KOPT-K1 (cell line): ENCODE measurements around the gene NEK9.

Source experiments
- H3K27ac ChIP-seq: fragments of 200-600 bp; sonication (generic); 2 replicates; pipeline ENCODE4 v1.5.1; 2016; ENCODE audit warnings: antibody characterized with exemption, mild to moderate bottlenecking, low read depth, low read length; ENCODE audit not compliant: poor library complexity, severe bottlenecking
- H3K36me3 ChIP-seq: fragments of 200-600 bp; sonication (generic); 2 replicates; pipeline ENCODE4 v1.5.1; 2017; ENCODE audit warnings: antibody characterized with exemption, mild to moderate bottlenecking, low read length, moderate library complexity; ENCODE audit not compliant: insufficient read depth
- H3K9me3 ChIP-seq: fragments of 200-600 bp; sonication (generic); 2 replicates; pipeline ENCODE4 v1.5.1; 2017; ENCODE audit warnings: antibody characterized with exemption, low read length, mild to moderate bottlenecking; ENCODE audit not compliant: insufficient read depth, poor library complexity, severe bottlenecking

Gene NEK9

DNA sequence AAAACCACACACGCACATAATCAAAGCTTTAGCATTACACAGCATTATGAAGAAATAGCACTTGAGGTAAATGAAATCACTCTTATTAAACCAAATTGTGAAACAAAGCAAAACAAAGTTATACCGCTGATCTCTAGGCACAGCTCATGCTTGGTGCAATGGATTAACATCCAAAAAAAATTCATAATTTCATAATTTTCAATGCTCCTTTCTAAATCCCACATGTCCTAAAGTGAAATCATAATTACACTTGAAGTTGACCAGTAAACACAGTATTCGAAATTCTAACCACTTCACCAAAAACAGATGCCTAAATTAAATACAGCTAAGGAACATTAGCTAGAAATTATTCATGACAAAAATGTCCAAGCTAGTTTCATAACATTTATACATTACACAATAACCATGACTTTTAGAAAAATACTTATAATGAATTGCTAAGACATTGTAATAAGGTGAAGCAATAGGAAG is 77.1 kb downstream of the NEK9 start:
- Histone ChIP-seq H3K27ac (no peak overlapping the region), H3K36me3 (peaks cover 33% of the 10 kb centered on the region), H3K9me3 (no peaks in the 10 kb centered on the region)

GRCh38 chr14:75049136-75049535 is 77.7 kb downstream of the NEK9 start:
- Histone ChIP-seq H3K27ac (no peak overlapping the region), H3K9me3 (no peaks in the 10 kb centered on the region), H3K36me3 (peaks cover 36% of the 10 kb centered on the region)

DNA sequence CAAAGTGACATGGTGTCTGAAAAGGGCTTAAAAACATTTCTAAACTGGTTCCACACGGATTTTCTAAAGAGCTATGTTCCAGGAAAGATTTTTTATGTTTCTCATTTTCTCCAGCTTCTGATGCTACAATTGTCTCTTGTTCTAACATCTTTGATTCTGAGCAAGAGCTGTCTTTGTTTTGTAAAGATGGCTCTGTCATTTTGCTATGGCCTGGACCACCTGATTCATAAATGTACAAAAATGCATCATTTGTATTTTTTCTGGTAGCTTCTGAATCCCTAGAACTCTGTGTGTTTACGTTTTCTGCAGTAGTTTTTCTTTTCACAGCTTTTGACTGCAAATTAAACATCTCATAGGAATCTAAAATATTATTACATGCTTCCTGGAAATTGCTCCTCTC is 78.7 kb downstream of the NEK9 start:
- Histone ChIP-seq H3K9me3 (no peaks in the 10 kb centered on the region), H3K27ac (no peak overlapping the region), H3K36me3 (peaks cover 33% of the 10 kb centered on the region)

GRCh38 chr14:75047506-75047905 is 79.3 kb downstream of the NEK9 start:
- no peaks in the 10 kb centered on the region for H3K9me3 ChIP-seq
- H3K36me3 ChIP-seq, result peaks cover 38% of the 10 kb centered on the region
- H3K27ac ChIP-seq, result no peak overlapping the region

DNA sequence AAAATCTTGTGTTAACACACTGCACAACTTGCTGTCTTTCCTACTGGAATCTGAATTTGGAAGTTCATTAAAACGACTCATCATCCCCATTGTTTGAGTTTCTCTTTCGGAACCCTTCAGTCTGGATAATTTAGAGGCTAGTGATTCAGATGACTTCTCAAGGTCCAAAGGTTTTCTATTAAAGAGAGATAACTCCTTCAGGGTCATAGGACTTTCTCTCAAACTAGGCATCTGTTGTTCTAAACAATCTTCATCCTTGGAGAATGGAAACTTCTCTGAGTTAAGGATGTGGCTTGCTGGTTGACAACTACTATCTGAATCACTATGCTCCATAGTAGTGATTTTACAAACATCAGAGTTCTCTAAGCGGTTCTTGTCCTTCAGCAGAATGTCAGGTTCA is 79.9 kb downstream of the NEK9 start:
- H3K36me3 ChIP-seq, result peaks cover 44% of the 10 kb centered on the region
- no peak overlapping the region for H3K27ac ChIP-seq
- H3K9me3 ChIP-seq, result no peaks in the 10 kb centered on the region

GRCh38 chr14:75046275-75046674 is 80.6 kb downstream of the NEK9 start:
- Histone ChIP-seq H3K27ac (no peak overlapping the region), H3K9me3 (no peaks in the 10 kb centered on the region), H3K36me3 (peaks cover 50% of the 10 kb centered on the region)

GRCh38 chr14:75044752-75045151 is 82.1 kb downstream of the NEK9 start:
- Histone ChIP-seq H3K36me3 (peaks cover 64% of the 10 kb centered on the region), H3K27ac (no peak overlapping the region), H3K9me3 (no peaks in the 10 kb centered on the region)

DNA sequence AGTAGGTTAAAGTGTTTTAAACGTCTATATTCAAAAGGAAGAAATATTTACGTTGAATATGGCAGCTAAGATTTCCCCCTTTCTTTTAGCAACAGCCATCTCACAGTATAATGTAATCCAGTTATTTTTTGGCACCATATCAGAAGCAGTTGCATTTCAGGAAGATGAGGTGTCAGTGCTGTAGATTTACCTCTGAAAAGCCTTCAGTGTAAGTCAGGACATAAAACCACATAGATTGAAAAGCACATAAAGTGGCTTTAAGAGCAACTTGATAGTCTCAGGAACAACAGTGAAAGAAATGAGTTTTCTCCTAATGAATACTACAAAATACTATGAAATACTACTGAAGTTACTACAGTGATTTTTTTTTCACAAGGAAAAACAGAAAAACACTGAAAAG is 82.5 kb downstream of the NEK9 start:
- Histone ChIP-seq H3K36me3 (peaks cover 64% of the 10 kb centered on the region), H3K27ac (no peak overlapping the region), H3K9me3 (no peaks in the 10 kb centered on the region)

DNA sequence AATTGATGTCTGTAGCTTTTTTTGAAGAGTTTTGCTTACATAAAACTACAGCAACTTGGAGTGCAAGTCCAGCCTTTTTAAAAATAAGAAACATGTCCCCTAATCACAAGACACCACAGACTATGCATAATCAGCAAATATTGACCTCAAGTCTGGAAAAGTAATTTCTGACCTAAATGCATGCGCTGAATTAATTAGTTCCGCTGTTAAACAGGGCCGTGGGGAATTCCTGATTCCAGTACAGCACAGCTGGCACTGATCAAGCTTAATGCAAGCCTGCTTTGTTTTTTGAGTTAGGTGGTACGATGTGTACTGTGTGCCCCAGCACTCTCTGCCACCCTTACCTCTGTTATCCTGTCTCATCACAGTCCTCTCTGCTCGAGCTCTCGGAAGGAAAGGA is 84.8 kb downstream of the NEK9 start:
- Histone ChIP-seq H3K27ac (no peak overlapping the region), H3K36me3 (peaks cover 72% of the 10 kb centered on the region), H3K9me3 (no peaks in the 10 kb centered on the region)

DNA sequence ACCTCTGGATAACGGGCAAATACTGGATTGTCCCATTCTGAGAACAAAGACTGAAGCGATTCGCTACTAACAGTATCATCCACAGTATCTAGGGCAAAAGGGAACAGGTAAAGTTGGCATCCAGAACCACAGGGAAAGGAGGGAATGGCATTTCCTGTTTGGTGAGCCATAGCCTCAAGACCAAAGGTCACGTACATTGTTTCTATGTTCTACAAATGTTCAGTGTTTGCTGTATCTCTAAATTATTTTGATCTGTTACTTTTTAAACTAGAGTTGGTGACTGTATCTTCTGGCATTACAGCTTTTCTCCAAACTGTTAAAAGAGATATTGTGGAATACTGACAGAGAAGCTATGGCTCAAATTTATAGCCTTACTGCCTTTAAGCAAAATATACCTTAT is 85.2 kb downstream of the NEK9 start:
- Histone ChIP-seq H3K9me3 (no peaks in the 10 kb centered on the region), H3K27ac (no peak overlapping the region), H3K36me3 (peaks cover 76% of the 10 kb centered on the region)

DNA sequence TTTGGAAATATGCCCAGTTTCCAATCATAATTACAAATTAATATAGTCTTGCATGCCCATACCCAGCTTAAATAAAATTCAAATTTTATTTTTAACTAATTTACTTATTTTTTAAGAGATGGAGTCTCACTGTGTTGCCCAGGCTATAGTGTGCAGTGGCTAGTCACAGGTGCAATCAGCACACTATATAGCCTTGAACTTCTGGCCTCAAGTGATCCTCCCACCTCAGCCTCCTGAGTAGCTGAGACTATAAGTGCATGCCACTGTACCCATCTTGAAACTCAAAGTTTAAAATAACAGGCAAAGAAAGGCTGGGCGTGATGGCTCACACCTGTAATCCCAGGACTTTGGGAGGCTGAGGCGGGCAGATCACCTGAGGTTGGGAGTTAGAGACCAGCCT is 85.9 kb downstream of the NEK9 start:
- no peak overlapping the region for H3K27ac ChIP-seq
- H3K36me3 ChIP-seq, result peaks cover 76% of the 10 kb centered on the region
- H3K9me3 ChIP-seq, result no peaks in the 10 kb centered on the region

DNA sequence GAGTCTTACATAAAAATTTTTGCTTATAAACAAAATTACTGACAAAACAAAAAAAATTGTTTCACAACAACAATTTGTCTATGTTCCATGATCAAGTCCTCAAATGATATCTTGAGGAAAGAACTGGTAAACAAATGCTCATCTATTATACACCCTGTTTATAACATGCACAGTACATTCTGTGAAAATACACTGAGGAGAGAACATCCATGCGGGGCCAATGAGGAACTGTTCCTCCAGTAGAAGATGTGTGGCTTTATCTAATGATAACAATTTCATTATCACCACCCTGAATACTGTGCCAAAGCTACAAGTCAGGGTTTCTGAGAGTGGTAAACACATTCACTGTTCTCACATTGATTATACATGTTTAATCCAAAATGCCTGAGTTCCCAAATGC is 86.3 kb downstream of the NEK9 start:
- Histone ChIP-seq H3K9me3 (no peaks in the 10 kb centered on the region), H3K36me3 (peaks cover 81% of the 10 kb centered on the region), H3K27ac (no peak overlapping the region)

- Histone ChIP-seq H3K36me3 (peaks cover 87% of the 10 kb centered on the region), H3K9me3 (no peaks in the 10 kb centered on the region), H3K27ac (no peak overlapping the region)
Observed at GRCh38 chr14:75032939-75033338, 93.9 kb downstream of the NEK9 start.

DNA sequence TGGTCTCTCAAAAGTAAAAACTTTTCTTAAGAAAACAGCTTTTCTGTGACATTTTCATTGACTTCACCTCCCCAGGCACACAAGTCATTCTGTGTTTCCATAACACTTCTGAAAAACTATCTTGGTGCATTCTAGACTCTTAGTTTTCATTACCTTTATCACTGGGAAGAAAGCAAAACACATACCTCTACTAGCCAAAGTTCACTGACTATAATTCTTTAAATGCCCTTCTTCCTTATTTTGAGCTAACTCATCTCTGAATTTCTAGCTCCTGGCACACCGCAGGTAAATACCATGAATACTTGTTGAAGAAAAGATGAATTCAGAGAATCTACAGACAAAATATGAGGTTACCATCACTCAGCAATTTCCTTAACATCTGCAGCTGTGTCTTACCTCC is 96.7 kb downstream of the NEK9 start:
- no peak overlapping the region for H3K27ac ChIP-seq
- peaks cover 79% of the 10 kb centered on the region for H3K36me3 ChIP-seq
- H3K9me3 ChIP-seq, result no peaks in the 10 kb centered on the region
